Astrocyte of the hippocampus (primary cell): ENCODE data around the gene IER5.
A peak's percentile ranks its signal among the peaks of the same experiment; 100 is the strongest.

Experiments used
- DNase-seq: peaks from one replicate; pipeline ENCODE4 v3.0.0; 2011; ENCODE audit warnings: low read depth, low spot score

IER5 gene

GRCh38 chr1:181097242-181097641, 8.7 kb downstream of the IER5 start:
- DNase-seq = no peak

- DNase-seq = peak; percentile 47
These were observed 10.9 kb downstream of the IER5 start for GRCh38 chr1:181099152-181100014.

GRCh38 chr1:181100015-181100905, 11.8 kb downstream of the IER5 start:
- DNase-seq = peak; percentile 42

GRCh38 chr1:181100934-181101333, 12.4 kb downstream of the IER5 start:
- DNase-seq = no peak

- peak; percentile 55 for DNase-seq
These were observed 13.2 kb downstream of the IER5 start for GRCh38 chr1:181101581-181102226.

- no peak for DNase-seq
These were observed 14.3 kb downstream of the IER5 start for GRCh38 chr1:181102841-181103240.

GRCh38 chr1:181103399-181103798, 14.9 kb downstream of the IER5 start:
- no peak for DNase-seq

- DNase-seq = no peak
These were observed 15.7 kb downstream of the IER5 start for GRCh38 chr1:181104042-181104789.

- DNase-seq = peak; percentile 65
These were observed 16.3 kb downstream of the IER5 start for GRCh38 chr1:181104790-181105133.

- peak; percentile 97 for DNase-seq
These were observed 16.9 kb downstream of the IER5 start for GRCh38 chr1:181105134-181106021.

- DNase-seq = no peak
These were observed 17.5 kb downstream of the IER5 start for GRCh38 chr1:181106022-181106312.

- no peak for DNase-seq
These were observed 18.0 kb downstream of the IER5 start for GRCh38 chr1:181106479-181106878.

GRCh38 chr1:181107711-181108110, 19.2 kb downstream of the IER5 start:
- DNase-seq = no peak

GRCh38 chr1:181108304-181108867, 19.9 kb downstream of the IER5 start:
- DNase-seq = no peak

GRCh38 chr1:181110013-181110412, 21.5 kb downstream of the IER5 start:
- DNase-seq = no peak

- no peak for DNase-seq
These were observed 23.1 kb downstream of the IER5 start for GRCh38 chr1:181111559-181111958.

- peak; percentile 94 for DNase-seq
These were observed 23.8 kb downstream of the IER5 start for GRCh38 chr1:181112071-181112929.

GRCh38 chr1:181113059-181113641, 24.6 kb downstream of the IER5 start:
- DNase-seq = no peak
